IMR-90 (cell line): ENCODE data around the gene ESF1. TPM values are rescaled to one million over a fixed set of nuclear protein-coding genes. Genes with fewer than 3 reads are reported as not detected.
A peak's percentile ranks its signal among the peaks of the same experiment; 100 is the strongest.

Source experiments
- ATAC-seq: fragments of 200-7000 bp; cut with Tn5 transposase; 2 replicates; pipeline ENCODE4 v1.9.1; 2020; ENCODE audit warnings: low read depth, mild to moderate bottlenecking, moderate library complexity
- BruUV-seq: library from RNA; stranded (reverse); fragments of 400-500 nt; replicated peaks from 2 replicates; lab custom pipeline; 2021; lab: Mats Ljungman, UMichigan
- CTCF ChIA-PET: fragments of 300-600 bp; formaldehyde crosslinking; extraction: SDS; loops from one replicate; lab custom pipeline; 2021; ENCODE audit warnings: antibody characterized with exemption; lab: Yijun Ruan, JAX
- POLR2A ChIA-PET: fragments of 300-600 bp; sonication (Branson Sonifier 250); formaldehyde crosslinking; loops from one replicate; lab custom pipeline; 2022; ENCODE audit warnings: antibody characterized with exemption; ENCODE audit not compliant: unreplicated experiment; lab: Charles Lee
- DNase-seq: peaks from one replicate; pipeline ENCODE4 v3.0.0; 2013
- H2AFZ ChIP-seq: replicated peaks from 2 replicates; pipeline ENCODE3; 2013; ENCODE audit warnings: low read length, mild to moderate bottlenecking; ENCODE audit not compliant: poor library complexity
- H2AK5ac ChIP-seq: 2 replicates; pipeline ENCODE4 v1.6.1; 2013; ENCODE audit warnings: low read depth, low read length, inconsistent platforms
- H2AK9ac ChIP-seq: replicated peaks from 2 replicates; pipeline ENCODE3; 2013; ENCODE audit warnings: mild to moderate bottlenecking, low read depth, low read length, moderate library complexity; ENCODE audit not compliant: poor library complexity
- H2BK120ac ChIP-seq: 2 replicates; pipeline ENCODE4 v1.6.1; 2013; ENCODE audit warnings: low read depth, low read length, inconsistent platforms
- H2BK15ac ChIP-seq: 3 replicates; pipeline ENCODE4 v1.6.1; 2013; ENCODE audit warnings: low read depth, low read length, inconsistent platforms
- H2BK20ac ChIP-seq: 2 replicates; pipeline ENCODE4 v1.6.1; 2013; ENCODE audit warnings: low read depth, mild to moderate bottlenecking, inconsistent platforms, low read length, moderate library complexity
- H2BK5ac ChIP-seq: 2 replicates; pipeline ENCODE4 v1.6.1; 2013; ENCODE audit warnings: mild to moderate bottlenecking, low read depth, low read length, inconsistent platforms; ENCODE audit not compliant: poor library complexity, severe bottlenecking
- H3K14ac ChIP-seq: replicated peaks from 2 replicates; pipeline ENCODE4 v1.6.1; 2013; ENCODE audit warnings: low read depth, low read length, inconsistent platforms
- H3K18ac ChIP-seq: 2 replicates; pipeline ENCODE4 v1.6.1; 2013; ENCODE audit warnings: low read depth, low read length, control low read depth
- H3K23ac ChIP-seq: 2 replicates; pipeline ENCODE4 v1.6.1; 2013; ENCODE audit warnings: low read depth, low read length, inconsistent platforms
- H3K27ac ChIP-seq: 2 replicates; pipeline ENCODE4 v1.5.1; 2013; ENCODE audit warnings: mild to moderate bottlenecking, control low read depth, low read length; ENCODE audit not compliant: insufficient read depth
- H3K27me3 ChIP-seq: 2 replicates; pipeline ENCODE4 v1.6.1; 2013; ENCODE audit warnings: low read length; ENCODE audit not compliant: control insufficient read depth, insufficient read depth
- H3K36me3 ChIP-seq: 2 replicates; pipeline ENCODE4 v1.6.1; 2013; ENCODE audit warnings: low read length, mixed read lengths; ENCODE audit not compliant: control insufficient read depth, insufficient read depth
- H3K4ac ChIP-seq: 2 replicates; pipeline ENCODE4 v1.6.1; 2013; ENCODE audit warnings: low read depth, low read length, inconsistent platforms
- H3K4me1 ChIP-seq: 2 replicates; pipeline ENCODE4 v1.6.1; 2013; ENCODE audit warnings: low read length, mixed read lengths; ENCODE audit not compliant: control insufficient read depth, insufficient read depth
- H3K4me2 ChIP-seq: 2 replicates; pipeline ENCODE4 v1.6.1; 2013; ENCODE audit warnings: low read depth, mild to moderate bottlenecking, control low read depth, low read length, moderate library complexity
- H3K4me3 ChIP-seq: 2 replicates; pipeline ENCODE4 v1.5.1; 2013; ENCODE audit warnings: low read depth, mild to moderate bottlenecking, control low read depth, low read length, moderate library complexity; ENCODE audit not compliant: insufficient read depth
- H3K56ac ChIP-seq: 2 replicates; pipeline ENCODE4 v1.6.1; 2013; ENCODE audit warnings: low read length, inconsistent platforms; ENCODE audit not compliant: insufficient read depth; ENCODE audit errors: extremely low read depth
- H3K79me1 ChIP-seq, 2 experiments: 2 replicates each; pipeline ENCODE4 v1.6.1; 2013; ENCODE audit warnings: low read length in 2 of 2, inconsistent platforms in 1 of 2, low read depth in 1 of 2
- H3K9ac ChIP-seq: 2 replicates; pipeline ENCODE4 v1.6.1; 2013; ENCODE audit warnings: low read depth, low read length, control low read depth
- H3K9me1 ChIP-seq: 2 replicates; pipeline ENCODE4 v1.6.1; 2013; ENCODE audit warnings: low read length, inconsistent platforms; ENCODE audit not compliant: insufficient read depth
- H3K9me3 ChIP-seq: 2 replicates; pipeline ENCODE4 v1.6.1; 2013; ENCODE audit warnings: low read length; ENCODE audit not compliant: control insufficient read depth, insufficient read depth
- H4K20me1 ChIP-seq: 2 replicates; pipeline ENCODE4 v1.6.1; 2013; ENCODE audit warnings: low read length, inconsistent platforms; ENCODE audit not compliant: insufficient read depth
- H4K5ac ChIP-seq: 2 replicates; pipeline ENCODE4 v1.6.1; 2013; ENCODE audit warnings: mild to moderate bottlenecking, low read depth, low read length, control low read depth
- H4K8ac ChIP-seq, 2 experiments: 2 replicates each; pipeline ENCODE4 v1.6.1; 2013; ENCODE audit warnings: low read depth in 2 of 2, low read length in 2 of 2, control low read depth in 1 of 2, inconsistent platforms in 1 of 2
- H4K91ac ChIP-seq: 2 replicates; pipeline ENCODE4 v1.6.1; 2013; ENCODE audit warnings: low read depth, low read length, inconsistent platforms; ENCODE audit not compliant: insufficient read depth
- BHLHE40 ChIP-seq: fragments of 150-350 bp; IDR thresholded peaks from 2 replicates; pipeline ENCODE4 v1.6.1; 2016; ENCODE audit warnings: mild to moderate bottlenecking, low read depth, low read length
- CEBPB ChIP-seq: IDR thresholded peaks from 2 replicates; pipeline ENCODE4 v1.6.1; 2012; ENCODE audit warnings: low read depth, low read length, improper control_type of control experiment
- CHD1 ChIP-seq: IDR thresholded peaks from 2 replicates; pipeline ENCODE4 v1.6.1; 2012; ENCODE audit warnings: low read depth, low read length, improper control_type of control experiment
- CTCF ChIP-seq: conservative IDR thresholded peaks from 2 replicates; pipeline ENCODE4 v1.5.1; 2012; ENCODE audit warnings: mild to moderate bottlenecking, low read depth, low read length, improper control_type of control experiment
- ELK1 ChIP-seq: fragments of 150-350 bp; IDR thresholded peaks from 2 replicates; pipeline ENCODE4 v1.6.1; 2016; ENCODE audit warnings: low read depth, mild to moderate bottlenecking, low read length, moderate library complexity, borderline replicate concordance
- FOS ChIP-seq: fragments of 150-350 bp; IDR thresholded peaks from 2 replicates; pipeline ENCODE4 v1.6.1; 2016; ENCODE audit warnings: low read depth, low read length
- MAFK ChIP-seq: IDR thresholded peaks from 2 replicates; pipeline ENCODE4 v1.6.1; 2012; ENCODE audit warnings: low read depth, low read length, improper control_type of control experiment
- MAZ ChIP-seq: IDR thresholded peaks from 2 replicates; pipeline ENCODE4 v1.6.1; 2012; ENCODE audit warnings: low read depth, mild to moderate bottlenecking, low read length, improper control_type of control experiment, moderate library complexity, borderline replicate concordance
- MXI1 ChIP-seq: IDR thresholded peaks from 2 replicates; pipeline ENCODE4 v1.6.1; 2012; ENCODE audit warnings: low read depth, mild to moderate bottlenecking, low read length, moderate library complexity, borderline replicate concordance
- NFE2L2 ChIP-seq: fragments of 150-350 bp; IDR thresholded peaks from 2 replicates; pipeline ENCODE4 v1.6.1; 2016; ENCODE audit warnings: low read depth, mild to moderate bottlenecking, low read length
- POLR2A ChIP-seq: IDR thresholded peaks from 2 replicates; pipeline ENCODE4 v1.6.1; 2012; ENCODE audit warnings: mild to moderate bottlenecking, low read depth, low read length
- RAD21 ChIP-seq: IDR thresholded peaks from 2 replicates; pipeline ENCODE4 v1.6.1; 2012; ENCODE audit warnings: low read length, improper control_type of control experiment
- RCOR1 ChIP-seq: IDR thresholded peaks from 2 replicates; pipeline ENCODE4 v1.6.1; 2012; ENCODE audit warnings: mild to moderate bottlenecking, low read length, improper control_type of control experiment; ENCODE audit not compliant: insufficient replicate concordance
- RFX5 ChIP-seq: IDR thresholded peaks from 2 replicates; pipeline ENCODE4 v1.8.0; 2012; ENCODE audit warnings: low read depth, mild to moderate bottlenecking, low read length, moderate library complexity
- USF2 ChIP-seq: fragments of 150-350 bp; IDR thresholded peaks from 2 replicates; pipeline ENCODE4 v1.6.1; 2017; ENCODE audit warnings: mild to moderate bottlenecking, antibody characterized with exemption, low read length, low read depth
- WGBS, 2 experiments: methylation state at CpG; one replicate each; pipeline versions ENCODE4 v1.1.5 to v1.1.7; 2013; ENCODE audit warnings: missing lambda C conversion rate in 2 of 2; ENCODE audit not compliant: insufficient read length in 1 of 2; ENCODE audit errors: extremely low coverage in 2 of 2; 5-methylcytosine and 5-hydroxymethylcytosine counted together
- dilution Hi-C: fragments of 300-500 bp; cut with HindIII; formaldehyde crosslinking; loops from one replicate; pipeline ENCODE4 v1.14.3; 2018; ENCODE audit warnings: low sequenced_read_pairs; ENCODE audit not compliant: unreplicated experiment
- in situ Hi-C: fragments of 300-500 bp; cut with MboI; formaldehyde crosslinking; loops from 3 replicates; pipeline ENCODE4 v1.14.3; 2019; ENCODE audit warnings: low sequenced_read_pairs, inconsistent platforms, mixed read lengths
- intact Hi-C: fragments of 100-400 bp; cut with micrococcal nuclease; formaldehyde crosslinking; loops from 2 replicates; pipeline ENCODE4 v1.10.0; 2022
- polyA plus RNA-seq, 3 experiments: library from polyadenylated mRNA; depleted of rRNA; stranded (reverse); fragments of >200 nt; gene quantifications; 2 replicates each; pipeline ENCODE4 v1.2.3, GENCODE V29; 2012; ENCODE audit warnings: low replicate concordance in 1 of 3
- total RNA-seq: library from RNA; depleted of rRNA; stranded (reverse); fragments of >200 nt; gene quantifications from 2 replicates; pipeline ENCODE4 v1.2.3, GENCODE V29; 2012

Gene ESF1
- total and polyA plus RNA-seq, 2 of the 4 experiments (the other 2 are of a cell fraction): 2.6 to 2.7 TPM

GRCh38 chr20:13735826-13736225 lies 48.9 kb downstream of the ESF1 start:
- Histone ChIP-seq H3K14ac (no peak overlapping the region), H4K8ac (no peak overlapping the region), H3K9me3 (peaks cover 3% of the 10 kb centered on the region; the same call in 1 of the 2 replicates), H3K9me1 (0 out of 2 replicates have a peak, but pooled peaks cover 3% of the 10 kb centered on the region), H2BK120ac (no peak overlapping the region), H4K20me1 (no peaks in the 10 kb centered on the region), H3K4ac (no peak overlapping the region), H3K23ac (no peak overlapping the region), H2AK5ac (no peak overlapping the region), H3K18ac (peak overlapping the region; percentile 44; the same call in 1 of the 2 replicates), H3K4me2 (no peak overlapping the region), H2BK5ac (no peak overlapping the region), H2BK15ac (no peak overlapping the region), H3K79me1 (peaks cover 0 to 4% of the 10 kb centered on the region in 2 experiments; a peak in 2 of 4 replicates), H2AK9ac (no peak overlapping the region), H2BK20ac (no peak overlapping the region), H3K9ac (no peak overlapping the region), H2AFZ (no peak overlapping the region), H3K27ac (no peak overlapping the region), H3K4me3 (no peak overlapping the region), H3K36me3 (peaks cover 14% of the 10 kb centered on the region), H3K56ac (no peak overlapping the region), H4K91ac (no peak overlapping the region), H4K5ac (no peak overlapping the region), H3K27me3 (no peaks in the 10 kb centered on the region), H3K4me1 (peaks cover 3% of the 10 kb centered on the region; the same call in 1 of the 2 replicates)
- intact Hi-C loops: no loop called here
- DNase-seq (no peak), ATAC-seq (no peak)
- TF ChIP-seq RCOR1 (no peak), MAFK (no peak), CEBPB (no peak), CHD1 (no peak), RAD21 (no peak), POLR2A (no peak), USF2 (no peak), BHLHE40 (no peak), MXI1 (no peak), ELK1 (no peak), MAZ (no peak), CTCF (no peak), FOS (no peak), NFE2L2 (no peak), RFX5 (no peak)
- ChIA-PET POLR2A (no interaction called here), CTCF (no interaction called here)
- BruUV-seq: no TSS peak
- no CpG with 5 or more reads among the region's 1 CpG for WGBS, 2 experiments
- dilution Hi-C loops: no loop called here
- in situ Hi-C loops: no loop called here
